Measurements from ENCODE around the gene KISS1. TPM values are rescaled to one million over a fixed set of nuclear protein-coding genes. Genes with fewer than 3 reads are reported as not detected.
"Not testable (repeated sequence)": the region's sequence is repeated elsewhere in the genome, so short reads cannot be mapped to it uniquely, and the experiment has no call there.

The KISS1 gene
- total RNA-seq, result not detected

GRCh38 chr1:204196068-204196795, at the start of gene KISS1:
Gene KISS1, minus strand, starts transcription at chr1:204196491. Its CDS starts 3,615 bp downstream, at chr1:204192876.
- no peak for DNase-seq
- Histone ChIP-seq H3K4me3 (replicated peaks in 1 of 3) (no peak within 1 kb of the TSS), H3K9me3 (no peaks in the 10 kb centered on the region), H3K36me3 (no peaks in the 10 kb centered on the region), H3K4me1 (no peaks in the 10 kb centered on the region), H3K27me3 (no peaks in the 10 kb centered on the region), H3K27ac (no peak within 1 kb of the TSS)
- intact Hi-C loops (cut with DNase I), result no loop called here
- WGBS, 2 donors, result 25 to 42% methylated on average over 13 to 16 of the region's 18 CpGs
- TF ChIP-seq POLR2A (IDR thresholded peaks at IDR 0.05) (no peak), CTCF (IDR thresholded peaks at IDR 0.05) (no peak)

- H3K4me1 ChIP-seq, result no peaks in the 10 kb centered on the region
- intact Hi-C loops (cut with DNase I), result no loop called here
- no peaks in the 10 kb centered on the region for H3K27me3 ChIP-seq
- 92 to 99% methylated on average over 10 of the region's 10 CpGs for WGBS, 2 donors
- no peak overlapping the region for H3K27ac ChIP-seq
- no peaks in the 10 kb centered on the region for H3K36me3 ChIP-seq
- TF ChIP-seq CTCF (IDR thresholded peaks at IDR 0.05) (no peak), POLR2A (IDR thresholded peaks at IDR 0.05) (no peak)
- no peak for DNase-seq
- no peaks in the 10 kb centered on the region for H3K9me3 ChIP-seq
- no peak overlapping the region for H3K4me3 ChIP-seq (replicated peaks in 1 of 3)
Measured at GRCh38 chr1:204242920-204243319, 46.6 kb upstream of the KISS1 start.

GRCh38 chr1:204241914-204242313, 45.6 kb upstream of the KISS1 start:
- no peak for DNase-seq
- Histone ChIP-seq H3K4me1 (no peaks in the 10 kb centered on the region), H3K27ac (no peak overlapping the region), H3K9me3 (no peaks in the 10 kb centered on the region), H3K4me3 (replicated peaks in 1 of 3) (no peak overlapping the region), H3K27me3 (no peaks in the 10 kb centered on the region), H3K36me3 (no peaks in the 10 kb centered on the region)
- TF ChIP-seq POLR2A (IDR thresholded peaks at IDR 0.05) (no peak), CTCF (IDR thresholded peaks at IDR 0.05) (no peak)
- intact Hi-C loops (cut with DNase I), result no loop called here
- 95 to 97% methylated on average over 5 of the region's 5 CpGs for WGBS, 2 donors

GRCh38 chr1:204241050-204241449, 44.8 kb upstream of the KISS1 start:
- Histone ChIP-seq H3K27ac (no peak overlapping the region), H3K36me3 (no peaks in the 10 kb centered on the region), H3K27me3 (no peaks in the 10 kb centered on the region), H3K4me3 (replicated peaks in 1 of 3) (no peak overlapping the region), H3K4me1 (no peaks in the 10 kb centered on the region), H3K9me3 (no peaks in the 10 kb centered on the region)
- WGBS, 2 donors, result 51 to 56% methylated on average over 2 of the region's 2 CpGs
- TF ChIP-seq POLR2A (IDR thresholded peaks at IDR 0.05) (no peak), CTCF (IDR thresholded peaks at IDR 0.05) (no peak)
- intact Hi-C loops (cut with DNase I), result no loop called here
- DNase-seq, result no peak

- Histone ChIP-seq H3K4me1 (no peaks in the 10 kb centered on the region), H3K4me3 (replicated peaks in 1 of 3) (no peak overlapping the region), H3K27ac (no peak overlapping the region), H3K9me3 (no peaks in the 10 kb centered on the region), H3K27me3 (no peaks in the 10 kb centered on the region), H3K36me3 (no peaks in the 10 kb centered on the region)
- intact Hi-C loops (cut with DNase I), result no loop called here
- TF ChIP-seq CTCF (IDR thresholded peaks at IDR 0.05) (no peak), POLR2A (IDR thresholded peaks at IDR 0.05) (no peak)
- DNase-seq, result no peak
- WGBS, 2 donors, result 84 to 85% methylated on average over 1 of the region's 1 CpG
Measured at GRCh38 chr1:204240233-204240632, 43.9 kb upstream of the KISS1 start.

- H3K27ac ChIP-seq; H3K9me3 ChIP-seq; H3K27me3 ChIP-seq; H3K4me3 ChIP-seq (replicated peaks in 1 of 3); H3K4me1 ChIP-seq; DNase-seq; intact Hi-C loops (cut with DNase I); H3K36me3 ChIP-seq: not testable (repeated sequence)
- WGBS, 2 donors, result 74 to 90% methylated on average over 3 of the region's 3 CpGs
Measured at GRCh38 chr1:204239401-204239800, 43.1 kb upstream of the KISS1 start.

GRCh38 chr1:204238520-204238919, 42.2 kb upstream of the KISS1 start:
- H3K9me3 ChIP-seq; H3K27me3 ChIP-seq; H3K27ac ChIP-seq; H3K36me3 ChIP-seq; H3K4me1 ChIP-seq; H3K4me3 ChIP-seq (replicated peaks in 1 of 3); DNase-seq; intact Hi-C loops (cut with DNase I): not testable (repeated sequence)
- WGBS, 2 donors, result 85 to 100% methylated on average over 1 to 2 of the region's 2 CpGs

- H3K4me3 ChIP-seq (replicated peaks in 1 of 3); H3K4me1 ChIP-seq; DNase-seq; H3K9me3 ChIP-seq; intact Hi-C loops (cut with DNase I); H3K27me3 ChIP-seq; H3K27ac ChIP-seq; H3K36me3 ChIP-seq: not testable (repeated sequence)
- WGBS, 2 donors, result 95 to 100% methylated on average over 1 of the region's 1 CpG
Measured at GRCh38 chr1:204237515-204237914, 41.2 kb upstream of the KISS1 start.
